ENCODE data around the gene UBIAD1. TPM values are rescaled to one million over a fixed set of nuclear protein-coding genes. Genes with fewer than 3 reads are reported as not detected.
"Not testable (repeated sequence)": the region's sequence is repeated elsewhere in the genome, so short reads cannot be mapped to it uniquely, and the experiment has no call there.

The UBIAD1 gene, protein sequence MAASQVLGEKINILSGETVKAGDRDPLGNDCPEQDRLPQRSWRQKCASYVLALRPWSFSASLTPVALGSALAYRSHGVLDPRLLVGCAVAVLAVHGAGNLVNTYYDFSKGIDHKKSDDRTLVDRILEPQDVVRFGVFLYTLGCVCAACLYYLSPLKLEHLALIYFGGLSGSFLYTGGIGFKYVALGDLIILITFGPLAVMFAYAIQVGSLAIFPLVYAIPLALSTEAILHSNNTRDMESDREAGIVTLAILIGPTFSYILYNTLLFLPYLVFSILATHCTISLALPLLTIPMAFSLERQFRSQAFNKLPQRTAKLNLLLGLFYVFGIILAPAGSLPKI
- total RNA-seq: 13.2 TPM
- long read RNA-seq, transcript UBIAD1-202 (2 exons, 3,646 nt): major isoform, 37 of 54 reads
- long read RNA-seq, partial matches to known transcripts: 0 of 54 reads
- long read RNA-seq, other reads (novel, unspliced or antisense): 17 of 54 reads

DNA sequence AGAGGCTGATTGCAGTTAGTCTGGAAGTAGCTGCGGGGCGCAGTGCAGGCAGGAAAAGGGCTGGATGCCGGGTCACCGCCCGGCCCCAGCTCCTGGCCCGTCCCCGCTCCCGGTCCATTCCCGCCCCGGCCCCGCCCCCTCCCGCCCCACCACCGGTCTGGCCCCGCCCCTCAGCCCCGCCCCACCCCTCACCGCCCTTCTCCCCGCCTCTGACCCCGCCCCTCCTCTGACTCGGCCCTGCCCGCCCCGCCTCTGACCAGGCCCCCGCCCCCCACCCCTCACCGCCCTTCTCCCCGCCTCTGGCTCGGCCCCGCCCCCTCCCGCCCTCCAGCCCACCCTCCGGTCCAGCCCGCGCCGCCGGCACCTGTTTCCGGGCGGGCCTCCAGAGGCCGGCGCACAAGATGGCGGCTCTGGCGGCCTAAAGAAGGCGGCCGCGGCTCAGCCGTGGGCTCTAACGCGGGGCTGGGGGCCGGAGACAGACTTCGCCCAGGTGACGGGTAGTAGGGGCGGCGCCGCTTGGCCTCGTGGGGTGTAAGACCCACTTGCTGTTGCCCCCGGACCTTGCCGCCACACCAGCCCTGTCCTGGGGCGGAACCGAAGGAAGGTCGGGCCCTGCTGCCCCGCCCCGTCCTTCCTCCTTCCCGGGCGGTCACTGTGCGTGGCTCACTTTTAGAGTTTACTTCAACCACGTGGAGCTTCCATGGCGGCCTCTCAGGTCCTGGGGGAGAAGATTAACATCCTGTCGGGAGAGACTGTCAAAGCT is at the start of gene UBIAD1:
Gene UBIAD1, plus strand, starts transcription at position 367 of the 763 bp plus-strand sequence. Its CDS starts 334 bp downstream, at position 701.
- intact Hi-C loops (cut with DNase I): no loop called here
- peak; percentile 95 for DNase-seq (ENCODE audit: low spot score)

DNA sequence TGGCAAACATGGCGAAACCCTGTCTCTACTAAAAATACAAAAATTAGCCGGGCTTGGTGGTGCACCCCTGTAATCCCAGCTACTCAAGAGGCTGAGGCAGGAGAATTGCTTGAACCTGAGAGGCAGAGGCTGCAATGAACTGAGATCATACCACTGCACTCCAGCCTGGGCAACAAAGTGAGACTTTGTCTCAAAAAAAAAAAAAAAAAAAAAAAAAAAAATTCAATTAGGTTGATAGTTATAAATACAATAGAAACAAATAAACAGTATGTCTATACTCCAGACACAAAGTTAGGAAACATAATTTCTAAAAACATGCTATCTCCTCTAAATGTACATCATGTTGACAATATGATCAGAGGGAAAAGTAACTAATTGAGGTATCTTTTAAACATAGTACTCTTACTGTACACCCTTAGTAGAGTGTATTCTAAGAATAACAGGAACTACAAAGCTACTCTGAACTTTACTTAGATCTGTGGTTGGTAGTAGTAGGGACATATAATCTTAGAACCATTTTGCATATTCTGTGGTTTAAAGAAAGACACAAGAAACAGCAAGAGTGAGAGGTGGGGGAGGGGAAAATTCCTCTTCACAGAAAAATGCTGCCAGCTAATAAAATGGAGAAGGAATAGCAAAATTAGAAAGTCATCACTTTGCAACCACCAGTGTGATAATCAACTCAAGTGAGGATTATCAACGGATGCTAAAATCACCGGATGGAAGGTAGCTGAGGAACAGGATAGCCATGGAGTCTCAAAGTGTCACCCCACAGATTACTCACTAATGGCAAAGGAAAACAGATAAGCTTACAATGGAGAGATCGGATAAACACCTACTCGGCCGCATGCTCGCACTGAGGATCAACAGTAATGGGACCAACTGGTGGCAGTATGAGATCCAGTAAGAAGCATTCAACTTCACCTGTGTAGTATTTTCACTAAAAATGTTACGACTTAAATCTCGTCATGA is 45.6 kb upstream of the UBIAD1 start:
- no peak for DNase-seq (ENCODE audit: low spot score)
- intact Hi-C loops (cut with DNase I): no loop called here

DNA sequence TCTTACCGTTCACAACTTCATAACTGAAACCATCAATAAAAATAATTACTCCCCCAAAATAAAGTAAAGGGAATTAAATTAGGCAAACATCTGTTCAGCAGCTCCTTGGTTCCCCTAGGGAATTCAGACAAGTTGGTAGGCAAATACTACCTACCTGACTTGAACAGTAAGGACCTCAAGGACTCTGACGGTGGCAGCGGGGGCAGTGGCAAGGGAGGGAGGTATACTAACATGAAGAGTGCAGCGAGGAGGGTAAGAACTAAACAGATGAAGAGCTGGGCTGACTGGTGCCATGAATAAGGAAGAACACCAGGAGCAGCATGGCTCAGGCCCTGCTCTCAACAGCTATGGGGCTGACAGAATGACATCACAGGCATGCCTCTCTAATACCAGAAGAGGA is 43.8 kb upstream of the UBIAD1 start:
- intact Hi-C loops (cut with DNase I): no loop called here

DNA sequence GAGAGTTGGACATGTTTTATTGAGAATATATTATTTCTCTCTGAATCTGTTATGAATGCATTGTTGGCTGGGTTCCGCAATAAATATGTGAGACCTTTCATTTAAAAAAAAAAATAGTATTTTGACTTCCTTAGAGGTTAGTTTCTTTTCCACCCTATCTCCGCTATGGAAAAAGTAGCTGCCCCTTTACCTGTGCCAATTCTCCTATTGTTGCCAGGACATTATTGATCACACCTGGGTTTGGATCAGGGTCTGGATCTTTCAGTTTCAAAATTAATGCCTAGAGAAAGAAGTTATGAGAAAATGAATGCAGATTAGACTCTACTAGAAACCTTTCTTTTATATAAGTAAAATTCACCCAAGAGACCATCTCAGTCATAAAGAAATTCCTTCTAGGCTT is 39.8 kb upstream of the UBIAD1 start:
- intact Hi-C loops (cut with DNase I): no loop called here
- no peak for DNase-seq (ENCODE audit: low spot score)

More for the DNA sequence above, 43.8 kb upstream of the UBIAD1 start:
- DNase-seq (ENCODE audit: low spot score): no peak

DNA sequence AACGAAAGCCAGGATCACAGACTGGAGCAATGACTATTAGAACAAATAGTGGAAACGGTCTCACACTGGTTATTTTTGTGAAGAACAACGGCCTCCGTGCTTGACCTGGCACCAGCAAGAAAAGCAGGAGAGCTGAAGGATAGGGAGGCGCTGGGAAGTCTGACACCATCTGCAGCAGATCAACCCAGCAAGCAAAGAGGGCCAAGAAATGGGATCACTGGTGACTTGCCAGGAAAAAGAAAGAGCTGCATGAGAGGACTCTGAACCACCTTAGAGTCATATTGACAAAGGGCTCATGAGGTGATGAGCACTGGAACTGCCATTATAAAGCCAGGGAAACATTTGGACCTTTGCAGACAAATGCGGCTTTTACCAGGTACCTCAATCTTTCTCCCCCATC is 35.6 kb upstream of the UBIAD1 start:
- no peak for DNase-seq (ENCODE audit: low spot score)
- intact Hi-C loops (cut with DNase I): no loop called here

DNA sequence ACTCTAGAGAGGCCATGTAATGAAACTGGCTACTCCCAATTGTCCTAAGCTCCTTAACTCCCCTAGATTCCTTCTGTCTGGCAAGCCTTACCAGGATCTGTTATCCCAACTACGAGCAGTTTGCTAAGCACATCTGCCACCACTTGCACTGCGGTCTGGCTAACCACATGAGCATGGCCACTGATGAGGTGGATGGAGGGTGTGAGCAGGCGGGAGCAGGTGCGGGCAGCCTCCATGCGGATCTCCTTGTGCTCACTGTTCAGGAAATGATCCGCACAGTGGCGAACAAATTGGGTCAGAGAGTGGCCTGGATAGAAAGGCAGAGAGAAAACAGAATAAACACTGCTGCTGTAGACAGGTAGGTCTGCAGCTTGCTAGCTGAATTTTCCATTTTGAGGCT is 34.7 kb upstream of the UBIAD1 start:
- DNase-seq (ENCODE audit: low spot score): no peak
- intact Hi-C loops (cut with DNase I): no loop called here

DNA sequence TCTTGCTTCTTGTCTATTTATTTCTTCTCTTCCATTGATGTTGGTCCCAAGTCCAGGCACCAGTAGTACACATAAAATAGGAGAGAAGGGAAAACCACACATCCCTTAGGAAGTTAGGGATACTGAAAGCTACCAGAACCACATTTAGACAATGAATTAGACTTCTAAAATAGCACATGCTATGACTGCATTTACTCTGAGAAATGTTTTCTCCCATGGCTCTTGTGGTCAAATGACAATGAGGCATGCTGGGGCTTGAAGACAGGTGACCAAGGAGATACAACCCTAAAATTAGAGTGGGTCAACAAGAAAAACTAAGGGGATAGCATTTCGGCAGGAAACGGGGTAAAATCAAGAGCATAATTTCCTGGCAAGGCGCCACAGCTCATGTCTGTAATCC is 27.8 kb upstream of the UBIAD1 start:
- intact Hi-C loops (cut with DNase I): loop anchor here (10.0 kb wide), 1 partner anchor 210 kb away; no protein-coding TSS in a partner anchor
- no peak for DNase-seq (ENCODE audit: low spot score)

DNA sequence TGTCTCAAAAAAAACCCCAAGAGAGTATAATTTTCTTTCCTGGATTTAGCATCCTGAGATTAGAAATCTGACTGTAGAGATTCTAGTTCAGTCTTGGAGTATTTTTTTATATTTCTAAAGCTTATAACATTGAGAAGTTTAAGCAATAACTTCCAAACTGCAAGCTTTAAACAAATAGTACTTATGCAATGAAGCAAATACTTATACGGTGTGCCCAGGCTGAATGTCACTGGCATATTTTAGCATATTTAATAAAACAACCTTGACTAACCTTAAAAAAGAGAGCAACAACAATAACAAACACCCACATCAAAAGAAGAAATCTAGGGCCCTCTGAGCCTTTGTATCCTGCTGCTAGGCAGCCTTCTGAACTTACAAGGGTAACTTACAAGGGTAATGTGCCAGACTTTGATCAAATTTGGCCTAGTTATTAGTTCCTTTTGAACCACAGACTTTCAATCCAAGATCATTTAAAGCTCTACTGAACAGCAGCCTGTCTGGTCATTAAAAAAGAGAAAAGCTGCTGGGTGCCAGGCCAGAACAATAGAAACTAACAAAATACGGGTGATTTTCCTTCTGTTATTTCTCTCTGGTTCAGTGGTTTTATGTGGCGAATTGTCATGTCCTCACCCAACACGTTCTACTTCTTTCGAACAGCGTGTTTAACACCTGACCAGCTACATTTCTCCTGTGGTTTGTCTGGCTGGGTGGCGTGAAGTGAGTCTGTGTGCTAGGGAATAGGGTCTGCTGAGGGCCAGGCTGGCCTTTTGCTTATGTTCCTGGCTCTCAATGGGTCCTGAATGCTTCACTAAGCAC is 26.9 kb upstream of the UBIAD1 start:
- intact Hi-C loops (cut with DNase I): loop anchor here (10.0 kb wide), 1 partner anchor 211 kb away; no protein-coding TSS in a partner anchor

DNA sequence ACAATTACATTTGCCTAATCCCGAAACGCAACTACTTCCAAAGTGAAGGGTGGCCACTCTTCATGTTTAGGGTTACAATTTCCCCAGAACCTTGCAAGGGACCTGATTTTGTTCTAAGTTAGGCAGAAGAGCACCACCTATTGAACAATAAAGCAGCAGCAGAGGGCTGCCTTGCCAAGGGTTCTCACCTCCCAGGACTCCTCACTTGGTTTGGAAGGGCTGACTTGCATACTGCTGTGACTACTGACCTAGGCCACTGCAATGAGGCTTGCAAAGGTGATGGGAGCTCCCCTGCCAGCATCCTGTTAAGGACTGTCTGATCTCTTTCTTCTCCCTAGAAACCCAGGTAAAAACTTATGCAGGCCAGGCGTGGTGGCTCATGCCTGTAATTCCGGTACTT is 24.8 kb upstream of the UBIAD1 start:
- intact Hi-C loops (cut with DNase I): loop anchor here (10.0 kb wide), 1 partner anchor 213 kb away; no protein-coding TSS in a partner anchor
- no peak for DNase-seq (ENCODE audit: low spot score)

More for the DNA sequence above, 26.9 kb upstream of the UBIAD1 start:
- DNase-seq (ENCODE audit: low spot score): no peak

DNA sequence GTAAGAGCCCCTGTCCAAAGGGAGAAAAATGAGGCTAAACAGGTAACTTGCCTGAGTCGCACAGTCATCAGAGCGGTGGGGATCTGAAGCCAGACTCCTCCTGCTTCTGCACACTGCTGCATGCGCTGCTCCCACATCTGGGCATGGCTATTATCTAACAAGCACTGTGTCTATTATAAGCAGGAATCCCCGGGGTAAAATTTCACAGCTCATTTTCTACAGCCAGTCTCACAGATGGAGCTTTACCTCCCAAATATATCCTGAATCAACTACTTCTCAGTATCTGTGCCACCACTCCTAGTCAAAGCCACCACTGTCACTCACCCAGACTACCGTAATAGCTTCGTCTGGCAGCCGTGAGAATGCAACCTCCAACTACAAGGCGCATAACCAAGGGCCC is 20.5 kb upstream of the UBIAD1 start:
- DNase-seq (ENCODE audit: low spot score): no peak
- intact Hi-C loops (cut with DNase I): no loop called here

DNA sequence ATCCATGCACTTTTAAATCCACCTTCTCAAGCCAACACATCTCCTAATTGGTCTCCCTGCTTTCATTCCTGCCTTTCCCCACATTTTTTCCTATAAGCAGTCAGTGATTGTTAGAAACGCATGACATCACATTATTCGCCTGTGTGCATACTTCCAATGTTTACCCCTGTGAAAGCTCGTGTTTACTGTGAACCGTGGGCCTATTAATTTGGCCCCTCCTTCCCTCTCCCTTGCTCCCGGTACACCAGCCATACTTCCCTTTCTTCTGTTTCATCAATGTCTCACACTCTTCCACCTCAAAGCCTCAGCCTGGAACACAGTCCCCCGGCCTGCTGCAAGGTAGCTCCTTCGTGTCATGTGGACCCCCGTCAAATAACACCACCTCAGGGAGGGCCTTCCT is 19.8 kb upstream of the UBIAD1 start:
- intact Hi-C loops (cut with DNase I): no loop called here
- DNase-seq (ENCODE audit: low spot score): no peak

DNA sequence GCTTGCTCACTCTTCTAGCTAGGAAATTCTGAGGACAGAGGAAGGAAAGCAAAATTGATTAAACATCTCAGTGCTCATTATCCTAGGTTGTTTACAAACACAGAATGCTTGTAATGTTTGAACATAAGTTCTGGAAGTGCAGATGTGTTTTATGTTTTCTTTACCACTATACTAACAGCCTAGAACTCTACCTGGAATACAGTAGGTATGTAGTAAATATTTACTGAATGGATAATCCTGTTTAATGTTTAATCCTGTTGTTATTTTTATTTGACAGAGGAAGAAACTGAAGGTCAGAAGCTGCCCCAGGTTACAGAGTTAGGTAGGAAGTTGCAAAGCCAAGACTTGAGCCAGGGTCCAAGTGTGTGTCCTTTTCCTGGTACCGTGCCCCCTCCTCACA is 16.7 kb upstream of the UBIAD1 start:
- intact Hi-C loops (cut with DNase I): no loop called here
- DNase-seq (ENCODE audit: low spot score): no peak

DNA sequence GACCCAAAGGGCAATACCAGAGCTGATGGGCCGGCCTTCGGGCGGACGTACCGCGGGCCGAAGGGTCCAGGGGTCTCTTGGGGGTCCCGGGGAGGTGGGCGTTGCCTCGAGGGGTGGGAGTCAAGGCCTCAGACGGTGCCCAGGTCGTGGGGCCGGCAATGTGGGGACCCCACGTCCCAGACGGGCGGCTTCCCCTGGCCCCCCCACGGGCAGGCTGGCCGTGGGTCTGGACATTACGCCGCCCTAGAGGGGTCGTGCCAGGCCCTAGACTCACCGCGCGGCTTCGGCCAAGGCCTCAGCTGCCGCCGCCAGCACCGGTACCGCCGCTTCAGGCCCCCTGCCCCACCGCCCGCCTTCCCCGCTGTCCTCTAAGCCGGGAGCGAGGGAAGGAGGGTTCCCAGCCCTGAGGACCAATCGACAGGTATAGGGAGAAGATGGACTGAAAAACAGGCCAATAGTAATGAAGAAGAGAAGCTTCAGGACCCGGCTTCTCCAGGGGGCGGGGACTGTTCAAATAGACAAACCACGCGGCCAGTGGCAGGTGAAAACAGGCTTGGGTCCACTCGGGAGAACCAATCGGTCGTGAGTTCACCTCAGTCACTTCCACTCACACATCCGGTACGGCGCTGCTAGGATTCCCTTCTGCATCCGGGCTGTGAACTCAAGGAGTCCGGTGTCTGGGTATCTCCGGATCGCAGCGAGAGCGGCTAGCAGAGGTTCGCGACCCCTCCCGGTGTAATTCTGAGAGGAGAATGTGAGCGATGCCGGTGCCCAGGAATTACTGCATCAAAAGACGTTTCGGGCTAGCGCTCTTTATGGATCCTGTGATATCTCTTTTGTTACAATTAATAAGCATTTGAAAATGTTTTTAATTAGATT is 10.6 kb upstream of the UBIAD1 start, which contains the start of gene MTOR:
Gene MTOR, minus strand, starts transcription at position 381 of the 879 bp plus-strand sequence. CDS start 3,142 bp downstream, outside the sequence.
- intact Hi-C loops (cut with DNase I): no loop called here
- DNase-seq (ENCODE audit: low spot score): peak; percentile 99

DNA sequence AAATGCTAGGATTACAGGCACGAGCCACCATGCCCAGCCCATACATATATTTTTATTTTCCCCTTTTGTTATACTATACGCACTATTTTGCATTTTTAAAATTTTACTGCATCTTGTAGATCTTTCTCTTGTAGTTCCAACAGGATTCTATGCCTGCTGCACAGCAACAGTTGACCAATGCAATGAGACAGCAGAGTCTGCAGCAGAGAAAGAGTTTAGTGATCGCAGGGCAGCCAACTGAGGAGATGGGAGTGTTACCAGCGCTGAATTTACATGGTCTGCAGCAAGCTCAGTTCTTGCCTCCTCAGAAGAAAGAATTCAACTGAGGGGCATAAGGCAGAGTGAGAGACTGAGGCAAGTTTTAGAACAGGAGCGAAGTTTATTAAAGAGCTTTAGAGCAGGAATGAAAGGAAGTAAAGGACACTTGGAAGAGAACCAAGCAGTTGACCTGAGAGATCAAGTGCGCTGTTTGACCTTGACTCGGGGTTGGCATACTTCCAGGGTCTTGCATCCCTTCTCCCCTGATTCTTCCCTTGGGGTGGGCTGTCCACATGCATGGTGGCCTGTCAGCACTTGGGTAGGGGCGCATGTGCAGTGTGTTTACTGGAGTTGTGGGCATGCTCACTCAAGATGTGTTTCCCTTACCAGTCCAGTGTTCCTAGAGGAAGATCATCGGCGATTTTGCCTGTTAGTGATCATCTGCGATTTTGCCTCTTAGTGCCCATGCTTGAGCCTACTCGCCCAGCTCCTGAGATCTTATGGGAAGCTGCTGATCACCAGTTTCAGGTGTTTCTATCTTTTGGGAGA is 6.5 kb upstream of the UBIAD1 start:
- intact Hi-C loops (cut with DNase I): no loop called here
- DNase-seq (ENCODE audit: low spot score): no peak

DNA sequence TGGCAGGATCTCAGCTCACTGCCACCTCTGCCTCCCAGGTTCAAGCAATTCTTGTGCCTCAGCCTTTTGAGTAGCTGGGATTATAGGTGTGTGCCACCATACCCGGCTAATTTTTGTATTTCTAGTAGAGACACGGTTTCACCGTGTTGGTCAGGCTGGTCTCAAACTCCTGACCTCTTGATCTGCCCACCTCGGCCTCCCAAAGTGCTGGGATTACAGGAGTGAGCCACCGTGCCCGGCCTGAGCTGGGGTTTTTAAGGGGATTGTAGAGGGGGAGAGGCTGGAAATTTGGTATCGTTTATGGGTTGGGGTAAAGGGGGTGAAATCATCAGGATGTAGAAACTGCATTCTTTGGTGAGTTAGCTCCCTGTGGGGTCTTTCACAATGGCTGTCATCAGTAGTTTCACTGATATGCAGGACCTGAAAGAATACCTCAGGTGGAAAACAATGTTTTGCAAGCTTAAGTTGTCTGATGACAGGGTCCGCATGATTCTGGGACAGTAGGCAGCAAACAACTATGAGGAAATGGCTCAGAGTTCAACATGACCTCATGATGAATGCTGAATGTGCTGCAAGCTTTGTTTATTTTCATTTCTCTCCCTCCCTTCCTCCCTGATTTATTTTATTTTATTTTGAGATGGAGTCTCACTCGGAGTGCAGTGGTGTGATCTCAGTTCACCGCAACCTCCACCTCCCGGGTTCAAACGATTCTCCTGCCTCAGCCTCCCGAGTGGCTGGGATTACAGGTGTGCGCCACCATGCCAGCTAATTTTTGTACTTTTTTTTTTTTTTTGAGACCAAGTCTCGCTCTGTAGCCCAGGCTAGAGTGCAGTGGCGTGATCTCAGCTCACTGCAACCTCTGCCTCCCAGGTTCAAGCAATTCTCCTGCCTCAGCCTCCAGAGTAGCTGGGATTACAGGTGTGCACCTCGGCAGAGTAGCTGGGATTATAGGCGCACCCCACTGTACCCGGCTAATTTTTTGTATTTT is 5.4 kb upstream of the UBIAD1 start:
- intact Hi-C loops (cut with DNase I); DNase-seq (ENCODE audit: low spot score): not testable (repeated sequence)

DNA sequence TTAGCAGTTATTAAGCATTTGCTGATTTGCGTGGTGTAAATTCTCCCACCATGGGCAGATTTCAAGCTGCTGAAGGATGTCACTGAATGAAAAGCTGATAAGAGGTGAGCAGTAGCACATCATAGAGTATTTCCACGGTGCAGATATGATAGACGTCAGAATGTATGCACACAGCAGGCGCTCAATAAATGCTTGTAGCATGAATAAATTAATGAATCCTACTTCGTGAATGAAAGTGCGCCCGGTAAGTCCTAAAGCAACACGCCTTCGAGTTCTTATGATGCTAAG is 510 bp upstream of the UBIAD1 start:
- no peak for DNase-seq (ENCODE audit: low spot score)
- intact Hi-C loops (cut with DNase I): no loop called here

Data from cardiac septum (tissue), 1 donor.